Mucosa of rectum (tissue), 2 donors: ENCODE measurements around the gene LARP4B.

Source experiments
- H3K27ac ChIP-seq, 2 donors: one replicate each; pipeline ENCODE4 v1.7.0; 2013; ENCODE audit warnings: inconsistent platforms in 2 of 2, low read depth in 2 of 2, low read length in 2 of 2
- H3K27me3 ChIP-seq, 2 donors: one replicate each; pipeline ENCODE4 v1.7.0; 2013; ENCODE audit warnings: low read length in 2 of 2; ENCODE audit not compliant: control insufficient read depth in 2 of 2, insufficient read depth in 2 of 2
- H3K36me3 ChIP-seq, 2 donors: one replicate each; pipeline ENCODE4 v1.7.0; 2013; ENCODE audit warnings: low read length in 2 of 2; ENCODE audit not compliant: control insufficient read depth in 2 of 2, insufficient read depth in 2 of 2
- H3K4me1 ChIP-seq, 2 donors: one replicate each; pipeline ENCODE4 v1.7.0; 2013; ENCODE audit warnings: low read length in 2 of 2, mild to moderate bottlenecking in 1 of 2; ENCODE audit not compliant: control insufficient read depth in 2 of 2, insufficient read depth in 2 of 2
- H3K4me3 ChIP-seq, 2 donors: one replicate each; pipeline ENCODE4 v1.7.0; 2013; ENCODE audit warnings: low read length in 2 of 2
- H3K9ac ChIP-seq, 2 donors: one replicate each; pipeline ENCODE4 v1.7.0; 2013; ENCODE audit warnings: low read length in 2 of 2, low read depth in 1 of 2, mild to moderate bottlenecking in 1 of 2
- H3K9me3 ChIP-seq, 2 donors: one replicate each; pipeline ENCODE4 v1.7.0; 2013; ENCODE audit warnings: low read length in 2 of 2; ENCODE audit not compliant: control insufficient read depth in 2 of 2
- donor health status: healthy.
- donor health status: Normal muscosa, but diverticular disease.

Gene LARP4B

DNA sequence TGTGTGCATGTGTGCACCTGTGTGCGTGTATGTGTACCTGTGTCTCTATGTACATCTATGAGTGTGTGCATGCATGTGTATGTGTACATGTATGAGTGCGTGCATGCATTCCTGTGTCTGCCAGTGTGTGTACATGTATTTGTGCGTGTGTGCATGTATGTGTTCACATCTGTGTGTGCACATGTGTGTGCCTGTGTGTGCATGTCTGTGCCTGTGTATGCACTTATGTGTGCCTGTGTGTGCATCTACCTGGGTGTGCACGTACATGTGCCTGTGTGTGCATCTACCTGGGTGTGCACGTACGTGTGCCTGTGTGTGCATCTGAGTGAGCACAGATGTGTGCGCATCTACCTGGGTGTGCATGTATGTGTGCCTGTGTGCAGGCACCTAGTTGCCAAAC, 139.9 kb downstream of the LARP4B start:
- no peak overlapping the region for H3K4me3 ChIP-seq
- H3K9me3 ChIP-seq, result no peaks in the 10 kb centered on the region
- no peaks in the 10 kb centered on the region for H3K36me3 ChIP-seq
- H3K4me1 ChIP-seq, result peaks cover 3 to 16% of the 10 kb centered on the region in 2 donors
- H3K27me3 ChIP-seq, result no peaks in the 10 kb centered on the region
- no peak overlapping the region for H3K9ac ChIP-seq
- no peak overlapping the region for H3K27ac ChIP-seq

DNA sequence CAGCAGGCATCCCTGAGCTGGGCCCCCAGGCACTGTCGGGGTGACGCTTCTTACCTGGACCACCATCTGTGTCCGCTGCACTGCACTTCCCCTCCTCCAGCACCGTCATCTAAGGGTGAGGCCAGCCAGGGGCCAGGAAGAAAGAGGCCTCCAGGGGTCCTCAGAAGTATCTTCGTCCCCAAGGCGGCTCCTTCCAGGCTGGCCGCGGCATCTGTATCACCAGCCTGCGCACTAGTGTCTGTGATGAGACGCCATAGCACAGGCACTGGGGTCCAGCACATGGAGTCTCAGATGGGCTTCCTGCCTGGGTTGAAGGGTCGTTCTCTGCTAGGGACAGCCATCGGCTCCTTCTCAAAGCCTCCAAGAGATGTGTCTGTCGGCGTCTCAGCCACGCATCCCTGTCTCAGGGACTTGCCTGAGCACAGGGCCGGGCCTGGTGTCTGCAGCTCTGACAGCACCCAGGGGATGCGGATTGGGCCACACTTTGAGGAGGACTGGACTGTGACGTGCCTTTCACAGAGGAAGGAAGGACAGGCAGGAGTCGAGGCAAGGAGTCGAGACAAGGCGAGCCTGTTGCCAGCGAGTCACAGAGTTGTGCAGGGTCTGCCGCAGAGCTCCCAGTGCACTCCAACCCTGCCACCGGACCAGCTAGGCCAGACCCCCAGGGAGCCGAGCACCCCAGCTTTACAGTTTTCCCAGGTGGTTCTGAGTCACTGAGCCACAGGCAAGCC, 140.5 kb downstream of the LARP4B start:
- Histone ChIP-seq H3K4me3 (no peak overlapping the region), H3K27me3 (no peaks in the 10 kb centered on the region), H3K9ac (no peak overlapping the region), H3K4me1 (peaks cover 3 to 16% of the 10 kb centered on the region in 2 donors), H3K36me3 (no peaks in the 10 kb centered on the region), H3K9me3 (no peaks in the 10 kb centered on the region), H3K27ac (no peak overlapping the region)

DNA sequence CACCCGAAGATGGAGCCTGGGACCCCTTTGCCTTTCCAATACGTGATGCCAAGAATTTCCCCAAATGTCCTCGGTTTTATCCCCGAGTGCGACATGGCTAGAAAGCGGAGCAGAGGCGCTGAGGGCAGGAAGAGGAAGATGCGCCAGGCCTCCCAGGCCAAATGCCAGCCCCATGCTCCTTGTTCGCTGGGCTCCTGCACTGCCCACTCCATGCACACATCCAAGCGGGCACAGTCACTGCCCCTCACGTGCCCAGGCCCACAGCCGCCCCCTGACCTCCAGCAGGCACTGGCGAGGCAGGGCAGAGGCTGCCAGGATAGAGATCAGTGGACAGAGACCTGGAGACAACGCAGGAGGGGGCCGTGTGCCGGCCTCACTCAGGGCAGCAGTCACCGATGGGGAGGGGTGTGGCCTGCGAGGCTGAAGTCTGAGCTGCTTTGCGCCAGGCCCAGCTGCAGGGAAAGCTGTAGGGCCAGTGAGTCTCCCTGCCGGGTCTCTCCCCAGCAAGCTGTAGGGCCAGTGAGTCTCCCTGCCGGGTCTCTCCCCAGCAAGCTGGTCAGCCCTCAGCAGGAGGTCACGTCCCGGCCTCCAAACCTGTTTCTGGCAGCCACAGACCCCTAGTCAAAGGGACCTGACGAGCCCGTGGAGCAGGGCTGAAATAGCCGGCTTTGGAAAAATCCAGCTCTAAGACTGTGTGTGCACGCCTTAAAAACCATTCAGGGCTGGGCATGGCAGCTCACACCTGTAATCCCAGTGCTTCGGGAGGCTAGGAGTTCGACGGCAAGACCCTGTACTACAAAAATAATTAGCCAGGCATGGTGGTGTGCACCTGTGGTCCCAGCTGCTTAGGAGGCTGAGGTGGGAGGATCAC, 141.4 kb downstream of the LARP4B start:
- Histone ChIP-seq H3K27me3 (peaks cover 0 to 3% of the 10 kb centered on the region in 2 donors), H3K9ac (no peak overlapping the region), H3K4me1 (peaks cover 3 to 16% of the 10 kb centered on the region in 2 donors), H3K4me3 (no peak overlapping the region), H3K9me3 (no peaks in the 10 kb centered on the region), H3K36me3 (no peaks in the 10 kb centered on the region), H3K27ac (no peak overlapping the region)

DNA sequence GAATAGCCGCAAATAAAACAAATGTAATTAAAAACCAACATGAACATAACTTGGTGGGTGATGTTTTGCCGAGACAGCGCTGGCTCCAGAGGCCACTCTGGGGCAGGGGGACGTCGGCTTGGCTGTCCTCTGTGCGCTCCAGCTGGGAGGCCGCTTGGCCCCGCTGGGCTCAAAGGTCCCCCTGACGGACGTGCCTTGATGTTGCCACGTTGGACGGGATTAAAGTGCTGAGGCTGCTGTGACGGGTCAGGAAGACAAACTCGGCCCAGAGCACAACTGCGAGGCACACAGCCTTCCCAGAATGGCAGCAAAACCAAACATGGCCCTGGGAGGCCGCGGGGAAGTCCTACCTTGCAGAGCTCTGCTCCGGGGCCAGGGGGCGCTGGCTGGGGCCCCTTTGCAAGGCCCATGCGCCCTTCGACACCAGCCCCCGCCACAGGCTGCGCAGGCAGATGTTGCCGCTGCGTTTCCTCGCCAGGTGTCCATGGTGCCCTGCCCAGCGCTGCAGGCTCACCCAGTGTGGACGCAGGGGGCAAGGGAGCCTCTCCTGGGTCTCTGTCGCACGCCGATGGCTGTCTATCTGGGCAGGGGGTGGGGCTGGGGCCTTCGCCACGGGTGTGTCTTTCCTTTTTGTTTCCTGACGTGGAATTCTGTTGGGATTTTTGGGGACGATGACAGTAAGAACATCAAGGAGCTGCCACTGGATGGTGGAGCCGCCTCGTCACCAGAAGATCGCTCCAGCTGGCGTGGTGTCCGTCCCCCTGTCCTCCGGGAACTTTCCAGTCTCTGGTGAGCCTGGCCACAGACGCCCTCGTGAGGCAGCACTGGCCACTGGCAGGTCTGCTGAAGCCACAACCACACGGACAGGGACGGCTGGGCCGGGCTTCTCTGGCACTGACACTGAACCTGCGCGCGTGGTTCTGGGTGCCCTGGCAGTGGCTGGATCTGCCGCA, 142.4 kb downstream of the LARP4B start:
- peak overlapping the region; percentile 61 to 71 for H3K4me3 ChIP-seq
- H3K36me3 ChIP-seq, result no peaks in the 10 kb centered on the region
- H3K27ac ChIP-seq, result no peak overlapping the region
- no peaks in the 10 kb centered on the region for H3K9me3 ChIP-seq
- H3K9ac ChIP-seq, result peak overlapping the region; percentile 48 to 56
- peaks cover 8 to 16% of the 10 kb centered on the region in 2 donors for H3K4me1 ChIP-seq
- H3K27me3 ChIP-seq, result peaks cover 0 to 7% of the 10 kb centered on the region in 2 donors

DNA sequence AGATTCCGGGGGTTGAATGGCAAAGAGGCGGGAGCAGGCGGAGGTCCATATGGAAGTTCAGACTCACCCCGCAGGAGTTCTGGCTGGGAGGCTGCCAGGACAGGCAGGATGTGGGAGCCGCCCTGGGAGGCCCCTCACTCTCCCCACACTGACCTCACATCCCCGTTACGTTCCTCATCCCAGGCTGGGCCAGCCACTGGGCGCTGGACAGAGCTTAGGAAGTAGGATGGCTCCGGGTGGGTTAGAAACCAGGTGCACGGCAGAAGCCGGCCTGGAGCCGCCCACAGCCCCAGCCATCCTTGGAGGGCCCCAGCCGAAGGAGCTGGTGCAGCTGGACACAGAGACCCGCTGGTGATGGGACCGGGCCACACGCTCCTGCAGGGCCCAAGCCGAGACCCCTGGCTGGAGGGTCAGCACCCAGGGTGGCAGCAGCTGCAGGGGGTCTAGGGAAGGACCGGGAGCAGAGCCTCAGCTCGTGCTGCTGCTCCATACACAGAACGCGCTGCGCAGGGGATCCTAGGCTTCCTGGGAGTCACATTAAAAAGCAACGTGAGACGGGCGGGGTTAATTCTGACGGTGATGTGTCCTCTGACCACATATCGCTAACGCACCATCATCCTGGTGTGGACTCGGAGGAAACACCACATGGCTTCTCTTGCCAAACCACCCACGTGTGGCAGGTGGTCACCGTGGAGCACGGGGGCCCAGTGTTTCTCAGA, 143.4 kb downstream of the LARP4B start:
- H3K36me3 ChIP-seq, result no peaks in the 10 kb centered on the region
- H3K9ac ChIP-seq, result no peak overlapping the region
- H3K27ac ChIP-seq, result no peak overlapping the region
- H3K4me3 ChIP-seq, result no peak overlapping the region
- H3K27me3 ChIP-seq, result peaks cover 3 to 7% of the 10 kb centered on the region in 2 donors
- peaks cover 8 to 16% of the 10 kb centered on the region in 2 donors for H3K4me1 ChIP-seq
- no peaks in the 10 kb centered on the region for H3K9me3 ChIP-seq

DNA sequence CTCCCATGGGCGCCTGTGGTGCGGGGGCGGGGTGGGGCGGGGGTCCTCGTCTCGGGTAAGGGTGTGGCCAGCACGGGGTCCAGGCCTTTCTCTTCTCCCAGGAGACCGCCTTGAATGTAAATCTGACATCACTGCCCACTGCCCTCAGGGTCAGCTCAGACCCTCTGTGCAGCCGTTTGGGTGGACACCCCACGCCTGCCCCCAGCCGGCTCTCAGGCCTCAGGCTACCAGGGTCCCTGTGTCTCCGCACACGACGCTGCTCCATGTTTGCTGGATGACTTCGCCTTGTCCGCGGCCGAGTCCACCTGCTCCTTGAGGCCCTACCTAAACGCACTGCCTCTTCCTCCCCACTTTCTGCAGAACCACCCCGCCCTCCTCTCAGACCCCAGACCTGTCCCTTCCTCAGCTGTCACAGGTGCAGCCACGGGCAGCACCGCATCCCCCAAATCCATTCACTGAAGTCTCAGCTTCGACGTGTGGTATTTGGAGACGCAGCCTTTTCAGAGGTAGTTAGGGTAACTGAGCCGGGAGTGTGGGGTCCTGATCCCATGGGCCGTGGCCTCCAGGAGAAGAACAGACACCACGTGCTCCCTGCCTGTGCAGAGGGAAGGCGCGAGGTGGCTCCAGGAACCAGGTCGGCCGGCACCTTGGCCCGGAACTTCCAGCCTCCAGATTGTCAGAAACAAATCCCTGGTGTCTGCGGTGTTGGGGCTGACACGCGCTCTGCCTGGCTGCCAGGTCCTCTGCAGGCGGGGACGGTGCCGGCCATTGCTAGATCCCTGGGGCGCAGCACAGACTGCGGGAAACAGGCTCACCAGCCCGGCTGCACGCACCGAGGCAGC, 144.7 kb downstream of the LARP4B start:
- H3K27ac ChIP-seq, result no peak overlapping the region

DNA sequence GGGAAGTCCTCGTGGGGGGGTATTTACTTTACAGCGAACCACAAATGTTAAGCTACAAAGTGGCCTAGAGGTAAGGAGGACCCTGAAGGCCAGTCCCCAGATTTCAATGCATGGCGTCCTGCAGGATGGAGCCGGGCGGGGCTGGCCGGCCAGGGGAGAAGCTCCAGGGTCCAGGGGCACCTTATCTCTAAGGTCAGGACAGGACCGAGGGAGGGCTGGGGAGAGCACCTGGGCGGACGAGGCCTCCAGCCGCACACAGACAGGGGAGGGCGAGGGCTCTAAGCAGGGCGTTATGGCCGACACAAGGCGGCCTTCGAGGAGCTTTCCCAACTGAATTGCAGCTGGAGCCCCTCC, 145.7 kb downstream of the LARP4B start:
- Histone ChIP-seq H3K4me3 (no peak overlapping the region), H3K27me3 (peaks cover 7 to 15% of the 10 kb centered on the region in 2 donors), H3K36me3 (no peaks in the 10 kb centered on the region), H3K27ac (no peak overlapping the region), H3K4me1 (peaks cover 8 to 16% of the 10 kb centered on the region in 2 donors), H3K9me3 (no peaks in the 10 kb centered on the region), H3K9ac (no peak overlapping the region)

More for the DNA sequence above, 144.7 kb downstream of the LARP4B start:
- Histone ChIP-seq H3K9ac (no peak overlapping the region), H3K36me3 (no peaks in the 10 kb centered on the region), H3K4me3 (no peak overlapping the region), H3K9me3 (no peaks in the 10 kb centered on the region), H3K4me1 (peaks cover 8 to 16% of the 10 kb centered on the region in 2 donors), H3K27me3 (peaks cover 7 to 15% of the 10 kb centered on the region in 2 donors)

DNA sequence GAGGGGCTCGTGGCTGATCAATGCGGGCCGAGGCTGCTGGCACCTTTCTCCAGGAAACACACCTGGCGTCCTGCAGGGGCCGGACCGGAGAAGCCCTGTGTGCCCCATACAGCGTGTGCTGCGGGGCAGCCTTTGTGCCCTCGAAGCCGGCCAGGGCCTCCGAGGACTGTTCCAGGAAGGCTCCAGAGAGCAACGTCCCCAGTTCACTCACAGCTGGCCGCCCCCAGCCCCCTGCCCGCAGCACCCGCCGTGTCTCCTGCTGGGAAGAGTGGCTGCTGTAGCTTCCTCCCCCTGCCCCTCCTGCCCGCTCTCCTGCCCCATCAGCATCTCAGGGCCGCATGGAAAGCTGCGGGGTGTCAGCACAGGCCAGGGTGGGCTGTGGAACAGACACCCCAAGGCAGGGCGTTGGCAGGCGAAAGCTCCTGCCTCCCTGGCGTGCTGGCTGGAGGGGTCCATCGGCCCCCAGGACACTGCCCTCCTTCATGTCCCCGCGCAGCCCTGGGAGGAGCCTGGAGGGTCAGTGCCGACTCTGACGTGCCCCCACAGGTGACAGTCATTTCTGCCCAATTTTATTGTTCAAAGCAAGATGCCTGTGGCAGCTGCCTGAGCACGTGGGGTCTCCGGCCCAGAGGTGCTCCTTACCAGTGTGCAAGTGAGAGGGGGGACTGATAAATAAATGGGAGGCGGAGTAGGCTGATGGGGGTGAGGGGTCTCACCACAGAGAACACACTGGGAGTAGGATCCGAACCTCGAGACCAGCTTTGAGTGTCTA, 146.2 kb downstream of the LARP4B start:
- H3K36me3 ChIP-seq, result no peaks in the 10 kb centered on the region
- H3K4me3 ChIP-seq, result peak overlapping the region in 1 of 2 donors; percentile 23
- no peaks in the 10 kb centered on the region for H3K9me3 ChIP-seq
- H3K27me3 ChIP-seq, result peaks cover 7 to 15% of the 10 kb centered on the region in 2 donors
- H3K27ac ChIP-seq, result no peak overlapping the region
- H3K4me1 ChIP-seq, result peaks cover 8 to 16% of the 10 kb centered on the region in 2 donors
- H3K9ac ChIP-seq, result no peak overlapping the region
